ENCODE measurements around the gene NELFB. TPM values are rescaled to one million over a fixed set of nuclear protein-coding genes. Genes with fewer than 3 reads are reported as not detected.
A peak's percentile ranks its signal among the peaks of the same experiment; 100 is the strongest.

The NELFB gene
- total RNA-seq, 1 experiment from 2014 or later: 71.7 TPM

- no peak overlapping the region for H2AK5ac ChIP-seq (ENCODE audit: insufficient read length, low read length)
- H3K4ac ChIP-seq (ENCODE audit: low read depth, low read length): no peak overlapping the region
- Mint-ChIP-seq H3K27me3 (ENCODE audit: low read depth) (peaks cover 45% of the 10 kb centered on the region), H3K4me3 (peak overlapping the region; percentile 37 to 71; a peak in 4 of 5 replicates), H3K27ac (peak overlapping the region in 1 of 3 experiments; percentile 84; a peak in 2 of 7 replicates), H3K9me3 (peaks cover 3 to 6% of the 10 kb centered on the region in 2 experiments), H3K36me3 (ENCODE audit: insufficient read depth in 1 of 3, low read depth in 3 of 3) (peaks cover 0 to 4% (median 3%) of the 10 kb centered on the region in 3 experiments; a peak in 3 of 7 replicates), H3K4me1 (peaks cover 28 to 36% of the 10 kb centered on the region in 2 experiments)
- H3K27ac ChIP-seq (ENCODE audit: insufficient read length, low read depth, low read length): no peak overlapping the region
- H3K14ac ChIP-seq (ENCODE audit: insufficient read depth, low read length): no peak overlapping the region
- H3T11ph ChIP-seq (ENCODE audit: low read length): no peak overlapping the region
- H4K5ac ChIP-seq (ENCODE audit: insufficient read length, low read depth, low read length): no peak overlapping the region
- H3K23ac ChIP-seq (ENCODE audit: insufficient read length, low read depth, low read length): no peak overlapping the region
- H3K4me1 ChIP-seq (ENCODE audit: insufficient read depth, low read length): peaks cover 5% of the 10 kb centered on the region; the same call in 1 of the 2 replicates
- WGBS (ENCODE audit: extremely low coverage, insufficient read length, low lambda C conversion rate): no CpG with 5 or more reads among the region's 35 CpGs
- H2BK120ac ChIP-seq (ENCODE audit: low read depth, low read length, poor library complexity, severe bottlenecking): no peak overlapping the region
- peaks cover 3% of the 10 kb centered on the region for H3K23me2 ChIP-seq (ENCODE audit: insufficient read length, low read depth, low read length, poor library complexity, severe bottlenecking)
- H3K27me3 ChIP-seq (ENCODE audit: insufficient read depth, low read length): peaks cover 5% of the 10 kb centered on the region; the same call in 1 of the 2 replicates
- TF ChIP-seq, protein P1, sequence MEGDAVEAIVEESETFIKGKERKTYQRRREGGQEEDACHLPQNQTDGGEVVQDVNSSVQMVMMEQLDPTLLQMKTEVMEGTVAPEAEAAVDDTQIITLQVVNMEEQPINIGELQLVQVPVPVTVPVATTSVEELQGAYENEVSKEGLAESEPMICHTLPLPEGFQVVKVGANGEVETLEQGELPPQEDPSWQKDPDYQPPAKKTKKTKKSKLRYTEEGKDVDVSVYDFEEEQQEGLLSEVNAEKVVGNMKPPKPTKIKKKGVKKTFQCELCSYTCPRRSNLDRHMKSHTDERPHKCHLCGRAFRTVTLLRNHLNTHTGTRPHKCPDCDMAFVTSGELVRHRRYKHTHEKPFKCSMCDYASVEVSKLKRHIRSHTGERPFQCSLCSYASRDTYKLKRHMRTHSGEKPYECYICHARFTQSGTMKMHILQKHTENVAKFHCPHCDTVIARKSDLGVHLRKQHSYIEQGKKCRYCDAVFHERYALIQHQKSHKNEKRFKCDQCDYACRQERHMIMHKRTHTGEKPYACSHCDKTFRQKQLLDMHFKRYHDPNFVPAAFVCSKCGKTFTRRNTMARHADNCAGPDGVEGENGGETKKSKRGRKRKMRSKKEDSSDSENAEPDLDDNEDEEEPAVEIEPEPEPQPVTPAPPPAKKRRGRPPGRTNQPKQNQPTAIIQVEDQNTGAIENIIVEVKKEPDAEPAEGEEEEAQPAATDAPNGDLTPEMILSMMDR (conservative IDR thresholded peaks at IDR 0.05): no peak; the same call in 2 of the 3 replicates
- H3K79me1 ChIP-seq (ENCODE audit: insufficient read depth, low read depth, low read length, poor library complexity, severe bottlenecking): no peaks in the 10 kb centered on the region
- H3K18ac ChIP-seq (ENCODE audit: insufficient read length, low read depth, low read length): peak overlapping the region; percentile 44
- H2BK12ac ChIP-seq (ENCODE audit: insufficient read length, low read depth, low read length): no peak overlapping the region
- no peaks in the 10 kb centered on the region for H3K9me3 ChIP-seq (ENCODE audit: control insufficient read depth, low read depth, low read length)
- no peak overlapping the region for H3K56ac ChIP-seq (ENCODE audit: insufficient read length, low read depth, low read length)
- H3K4me2 ChIP-seq (ENCODE audit: insufficient read depth, insufficient read length, low read length): peak overlapping the region; percentile 37
- H2BK5ac ChIP-seq (ENCODE audit: insufficient read length, low read length): no peak overlapping the region
- H3K79me2 ChIP-seq (ENCODE audit: insufficient read depth, low read length): no peaks in the 10 kb centered on the region
- no peak overlapping the region for H2BK15ac ChIP-seq (ENCODE audit: low read depth, low read length)
- H4K91ac ChIP-seq (ENCODE audit: insufficient read length, low read depth, low read length): no peak overlapping the region
- no peak overlapping the region for H2BK20ac ChIP-seq (ENCODE audit: low read depth, low read length, poor library complexity, severe bottlenecking)
- no peaks in the 10 kb centered on the region for H4K20me1 ChIP-seq (ENCODE audit: control insufficient read depth, insufficient read depth, insufficient read length)
- H4K8ac ChIP-seq (replicated peaks; ENCODE audit: insufficient read length, low read depth, low read length): no peak overlapping the region
- peak; percentile 71 for DNase-seq
- no peak overlapping the region for H2AFZ ChIP-seq (ENCODE audit: low read length)
- no peak overlapping the region for H3K9ac ChIP-seq (ENCODE audit: extremely low read depth, insufficient read length, low read length)
These were observed 39.6 kb downstream of the NELFB start for GRCh38 chr9:137294681-137295237.

Measured in H9 (cell line).